ENCODE measurements around the gene NPM1. TPM values are rescaled to one million over a fixed set of nuclear protein-coding genes. Genes with fewer than 3 reads are reported as not detected.
"Not testable (repeated sequence)": the region's sequence is repeated elsewhere in the genome, so short reads cannot be mapped to it uniquely, and the experiment has no call there.

NPM1 gene
- total RNA-seq, 4 donors from 2014 or later = 1,265 to 21,851 (median 1,493) TPM

GRCh38 chr5:171400169-171400568 lies 12.5 kb downstream of the NPM1 start:
- no peaks in the 10 kb centered on the region for H3K36me3 ChIP-seq
- TF ChIP-seq CTCF (IDR thresholded peaks at IDR 0.05) = no peak
- no peak for TF ChIP-seq POLR2A (IDR thresholded peaks at IDR 0.05)
- H3K9me3 ChIP-seq = no peaks in the 10 kb centered on the region

GRCh38 chr5:171401167-171401947 lies 13.7 kb downstream of the NPM1 start:
- no peak for DNase-seq
- Histone ChIP-seq H3K9me3 (no peaks in the 10 kb centered on the region), H3K36me3 (no peaks in the 10 kb centered on the region), H3K27ac (no peak overlapping the region), H3K4me1 (no peaks in the 10 kb centered on the region), H3K4me3 (no peak overlapping the region), H3K27me3 (no peaks in the 10 kb centered on the region)
- intact Hi-C loops (cut with DNase I; ENCODE audit: low total_unique reads) = no loop called here
- TF ChIP-seq POLR2A (IDR thresholded peaks at IDR 0.05) (no peak), CTCF (IDR thresholded peaks at IDR 0.05) (no peak)

More at GRCh38 chr5:171400169-171400568, 12.5 kb downstream of the NPM1 start:
- Histone ChIP-seq H3K4me1 (no peaks in the 10 kb centered on the region), H3K27ac (no peak overlapping the region), H3K27me3 (no peaks in the 10 kb centered on the region), H3K4me3 (no peak overlapping the region)
- intact Hi-C loops (cut with DNase I; ENCODE audit: low total_unique reads) = no loop called here
- no peak for DNase-seq

- H3K4me3 ChIP-seq; H3K4me1 ChIP-seq; H3K27me3 ChIP-seq; DNase-seq; H3K27ac ChIP-seq; H3K36me3 ChIP-seq; intact Hi-C loops (cut with DNase I; ENCODE audit: low total_unique reads); H3K9me3 ChIP-seq: not testable (repeated sequence)
Observed at GRCh38 chr5:171402751-171403150, 15.1 kb downstream of the NPM1 start.

- Histone ChIP-seq H3K9me3 (no peaks in the 10 kb centered on the region), H3K27me3 (no peaks in the 10 kb centered on the region), H3K36me3 (no peaks in the 10 kb centered on the region), H3K27ac (no peak overlapping the region), H3K4me3 (no peak overlapping the region), H3K4me1 (no peaks in the 10 kb centered on the region)
- no peak for DNase-seq
- intact Hi-C loops (cut with DNase I; ENCODE audit: low total_unique reads) = no loop called here
- peak in 2 of 4 experiments; percentile 10 to 12 for TF ChIP-seq CTCF (IDR thresholded peaks at IDR 0.05)
- TF ChIP-seq POLR2A (IDR thresholded peaks at IDR 0.05) = no peak
Observed at GRCh38 chr5:171405615-171406014, 18.0 kb downstream of the NPM1 start.

GRCh38 chr5:171407234-171407633 lies 19.6 kb downstream of the NPM1 start:
- DNase-seq = no peak
- intact Hi-C loops (cut with DNase I; ENCODE audit: low total_unique reads) = no loop called here
- H3K4me1 ChIP-seq = peaks cover 0 to 3% of the 10 kb centered on the region in 2 donors

More at GRCh38 chr5:171407234-171407633, 19.6 kb downstream of the NPM1 start:
- TF ChIP-seq POLR2A (IDR thresholded peaks at IDR 0.05) (no peak), CTCF (IDR thresholded peaks at IDR 0.05) (no peak)
- Histone ChIP-seq H3K27me3 (no peaks in the 10 kb centered on the region), H3K4me3 (no peak overlapping the region), H3K27ac (no peak overlapping the region), H3K9me3 (no peaks in the 10 kb centered on the region), H3K36me3 (no peaks in the 10 kb centered on the region)

Measured in uterus (tissue), 4 donors.